SU-DHL-6 (cell line): ENCODE results near the gene FAM170B.

Experiments used
- H2AFZ ChIP-seq: fragments of 200-600 bp; sonication (generic); 2 replicates; pipeline ENCODE4 v1.6.1; 2014; ENCODE audit warnings: low read depth, mild to moderate bottlenecking, moderate library complexity, mixed read lengths, antibody characterized with exemption, low read length; ENCODE audit not compliant: severe bottlenecking
- H3F3A ChIP-seq: fragments of 200-600 bp; shearing (Covaris generic); 2 replicates; pipeline ENCODE4 v1.6.0; 2016; ENCODE audit warnings: antibody characterized with exemption, mild to moderate bottlenecking; ENCODE audit not compliant: insufficient read depth
- H3K27ac ChIP-seq: fragments of 200-600 bp; sonication (generic); 2 replicates; pipeline ENCODE4 v1.5.1; 2016; ENCODE audit warnings: low read depth, mild to moderate bottlenecking, low read length, moderate library complexity, mixed read lengths
- H3K27me3 ChIP-seq: fragments of 200-600 bp; sonication (generic), shearing (Covaris generic); 2 replicates; pipeline ENCODE4 v1.6.0; 2014; ENCODE audit warnings: mild to moderate bottlenecking, low read length
- H3K36me3 ChIP-seq: fragments of 200-600 bp; sonication (generic); 2 replicates; pipeline ENCODE4 v1.6.1; 2014; ENCODE audit warnings: mild to moderate bottlenecking, low read length, mixed read lengths
- H3K4me2 ChIP-seq: fragments of 300-600, 200-600 bp; shearing (Covaris generic), sonication (generic); 2 replicates; pipeline ENCODE4 v1.6.0; 2014; ENCODE audit warnings: low read length, low read depth, mild to moderate bottlenecking; ENCODE audit not compliant: poor library complexity, severe bottlenecking
- H3K4me3 ChIP-seq: fragments of 200-600 bp; sonication (generic); 2 replicates; pipeline ENCODE4 v1.5.1; 2014; ENCODE audit warnings: antibody characterized with exemption, low read length, mild to moderate bottlenecking, mixed read lengths; ENCODE audit not compliant: insufficient read depth, poor library complexity, severe bottlenecking
- H3K79me2 ChIP-seq: fragments of 200-600 bp; sonication (generic); 2 replicates; pipeline ENCODE4 v1.6.1; 2014; ENCODE audit warnings: mild to moderate bottlenecking, low read length, moderate library complexity; ENCODE audit not compliant: insufficient read depth
- H3K9ac ChIP-seq: fragments of 200-600 bp; sonication (generic); 2 replicates; pipeline ENCODE4 v1.7.0; 2014; ENCODE audit warnings: mild to moderate bottlenecking, low read length
- H3K9me2 ChIP-seq: fragments of 200-600 bp; sonication (generic); replicated peaks from 2 replicates; pipeline ENCODE4 v1.6.1; 2014; ENCODE audit warnings: low read length; ENCODE audit not compliant: insufficient read depth
- H3K9me3 ChIP-seq: fragments of 200-600 bp; sonication (generic); 2 replicates; pipeline ENCODE4 v1.6.1; 2014; ENCODE audit warnings: low read length, mixed read lengths; ENCODE audit not compliant: insufficient read depth
- H4K20me1 ChIP-seq: fragments of 200-600 bp; sonication (generic); 2 replicates; pipeline ENCODE4 v1.6.1; 2014; ENCODE audit warnings: low read depth, mild to moderate bottlenecking, antibody characterized with exemption, low read length, moderate library complexity, mixed read lengths
- EZH2phosphoT487 ChIP-seq: fragments of 200-600 bp; sonication (generic), shearing (Covaris generic); conservative IDR thresholded peaks from 2 replicates; pipeline ENCODE4 v1.6.1; 2018; ENCODE audit warnings: mild to moderate bottlenecking, antibody characterized with exemption, low read length, moderate library complexity, mixed read lengths
- TF ChIP-seq, protein P1 (sequence below): fragments of 200-600 bp; sonication (generic); IDR thresholded peaks from one replicate; pipeline ENCODE4 v1.5.1; 2017; ENCODE audit warnings: antibody characterized with exemption, mild to moderate bottlenecking, low read length, moderate library complexity; ENCODE audit not compliant: insufficient read depth, poor library complexity, severe bottlenecking

The FAM170B gene

GRCh38 chr10:49162063-49162462 lies 28.2 kb upstream of the FAM170B start:
- no peaks in the 10 kb centered on the region for H3K79me2 ChIP-seq
- no peaks in the 10 kb centered on the region for H3K9me3 ChIP-seq
- H3K27ac ChIP-seq: no peak overlapping the region
- no peak overlapping the region for H3K4me3 ChIP-seq
- no peak for TF ChIP-seq EZH2phosphoT487
- TF ChIP-seq, protein P1, sequence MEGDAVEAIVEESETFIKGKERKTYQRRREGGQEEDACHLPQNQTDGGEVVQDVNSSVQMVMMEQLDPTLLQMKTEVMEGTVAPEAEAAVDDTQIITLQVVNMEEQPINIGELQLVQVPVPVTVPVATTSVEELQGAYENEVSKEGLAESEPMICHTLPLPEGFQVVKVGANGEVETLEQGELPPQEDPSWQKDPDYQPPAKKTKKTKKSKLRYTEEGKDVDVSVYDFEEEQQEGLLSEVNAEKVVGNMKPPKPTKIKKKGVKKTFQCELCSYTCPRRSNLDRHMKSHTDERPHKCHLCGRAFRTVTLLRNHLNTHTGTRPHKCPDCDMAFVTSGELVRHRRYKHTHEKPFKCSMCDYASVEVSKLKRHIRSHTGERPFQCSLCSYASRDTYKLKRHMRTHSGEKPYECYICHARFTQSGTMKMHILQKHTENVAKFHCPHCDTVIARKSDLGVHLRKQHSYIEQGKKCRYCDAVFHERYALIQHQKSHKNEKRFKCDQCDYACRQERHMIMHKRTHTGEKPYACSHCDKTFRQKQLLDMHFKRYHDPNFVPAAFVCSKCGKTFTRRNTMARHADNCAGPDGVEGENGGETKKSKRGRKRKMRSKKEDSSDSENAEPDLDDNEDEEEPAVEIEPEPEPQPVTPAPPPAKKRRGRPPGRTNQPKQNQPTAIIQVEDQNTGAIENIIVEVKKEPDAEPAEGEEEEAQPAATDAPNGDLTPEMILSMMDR: no peak
- no peaks in the 10 kb centered on the region for H3K36me3 ChIP-seq
- H3K4me2 ChIP-seq: no peak overlapping the region
- no peaks in the 10 kb centered on the region for H3K27me3 ChIP-seq
- H3F3A ChIP-seq: no peaks in the 10 kb centered on the region
- no peak overlapping the region for H2AFZ ChIP-seq
- H3K9ac ChIP-seq: no peak overlapping the region
- H4K20me1 ChIP-seq: no peaks in the 10 kb centered on the region
- H3K9me2 ChIP-seq: no peaks in the 10 kb centered on the region

DNA sequence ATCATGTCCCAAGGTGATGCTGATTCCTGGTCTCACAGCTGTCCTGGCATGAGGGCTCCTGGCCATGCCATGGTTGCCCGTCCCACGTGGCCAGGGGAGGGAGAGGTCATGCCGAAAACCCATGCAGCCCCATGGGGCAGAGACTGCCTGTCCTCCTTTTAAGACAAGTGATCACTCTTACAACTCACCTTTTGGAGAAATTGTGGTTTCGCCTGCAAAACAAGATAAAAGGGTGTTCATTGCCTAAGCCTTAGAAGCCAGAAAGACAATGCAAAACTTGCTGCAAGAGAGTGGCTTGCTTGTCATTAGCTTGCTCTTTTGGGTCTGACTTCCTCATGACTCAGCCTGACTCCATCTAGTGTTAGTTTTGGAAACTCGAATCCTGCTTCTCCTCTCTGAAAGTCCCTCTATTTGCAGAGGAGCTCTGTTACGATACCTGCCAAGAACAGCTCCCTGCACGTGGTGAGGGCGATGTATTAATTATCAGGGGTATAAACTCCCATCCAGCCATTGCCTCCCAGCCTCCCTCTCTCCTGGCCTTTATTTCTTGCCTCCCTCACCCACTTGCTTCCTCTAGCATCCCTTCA lies 27.7 kb upstream of the FAM170B start:
- no peaks in the 10 kb centered on the region for H4K20me1 ChIP-seq
- H3K9me3 ChIP-seq: no peaks in the 10 kb centered on the region
- no peaks in the 10 kb centered on the region for H3K27me3 ChIP-seq
- TF ChIP-seq, protein P1: no peak
- TF ChIP-seq EZH2phosphoT487: no peak
- no peaks in the 10 kb centered on the region for H3K9me2 ChIP-seq
- H2AFZ ChIP-seq: no peak overlapping the region
- no peak overlapping the region for H3K4me3 ChIP-seq
- no peak overlapping the region for H3K9ac ChIP-seq
- no peak overlapping the region for H3K4me2 ChIP-seq
- no peak overlapping the region for H3K27ac ChIP-seq
- no peaks in the 10 kb centered on the region for H3K79me2 ChIP-seq
- no peaks in the 10 kb centered on the region for H3K36me3 ChIP-seq
- no peaks in the 10 kb centered on the region for H3F3A ChIP-seq

- Histone ChIP-seq H3K9ac (no peak overlapping the region), H3K4me2 (no peak overlapping the region), H3F3A (no peaks in the 10 kb centered on the region), H3K79me2 (no peaks in the 10 kb centered on the region), H3K27ac (no peak overlapping the region), H4K20me1 (no peaks in the 10 kb centered on the region), H3K9me2 (no peaks in the 10 kb centered on the region), H3K27me3 (no peaks in the 10 kb centered on the region), H3K4me3 (no peak overlapping the region), H3K36me3 (no peaks in the 10 kb centered on the region), H3K9me3 (no peaks in the 10 kb centered on the region), H2AFZ (no peak overlapping the region)
- TF ChIP-seq, protein P1: no peak
- TF ChIP-seq EZH2phosphoT487: no peak
These were observed 27.0 kb upstream of the FAM170B start for GRCh38 chr10:49160814-49161213.

DNA sequence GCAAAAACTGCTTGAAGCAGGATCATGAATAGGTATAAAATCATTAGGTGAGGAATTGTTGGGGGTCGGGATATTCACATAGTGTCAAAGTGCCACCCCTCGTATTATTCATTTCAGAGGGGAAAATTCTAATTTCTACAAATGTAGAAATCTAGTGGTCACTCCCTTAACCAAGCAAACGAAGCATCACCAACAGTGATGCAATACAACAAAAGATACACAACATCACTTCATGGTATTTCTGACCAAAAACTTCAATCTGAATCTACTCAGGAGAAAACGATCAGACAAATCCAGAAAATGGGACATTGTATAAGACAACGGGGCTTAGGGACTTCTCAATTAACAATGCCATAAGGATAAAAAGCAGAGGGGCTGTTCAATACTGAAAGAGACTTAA lies 26.3 kb upstream of the FAM170B start:
- Histone ChIP-seq H3K79me2 (no peaks in the 10 kb centered on the region), H3K36me3 (no peaks in the 10 kb centered on the region), H3K4me3 (no peak overlapping the region), H3K27me3 (no peaks in the 10 kb centered on the region), H3K9ac (no peak overlapping the region), H3F3A (no peaks in the 10 kb centered on the region), H4K20me1 (no peaks in the 10 kb centered on the region), H2AFZ (no peak overlapping the region), H3K9me3 (no peaks in the 10 kb centered on the region), H3K4me2 (no peak overlapping the region), H3K27ac (no peak overlapping the region), H3K9me2 (no peaks in the 10 kb centered on the region)
- TF ChIP-seq, protein P1: no peak
- no peak for TF ChIP-seq EZH2phosphoT487
